GM12892 (cell line): Measurements from ENCODE around the gene PRIMA1.

Experiments
- DNase-seq: peaks from one replicate; pipeline ENCODE4 v3.0.0; 2011; ENCODE audit not compliant: insufficient read length
- FAIRE-seq: peaks from 2 replicates; lab custom pipeline; 2011; peaks lifted over from hg19 to GRCh38; lab: Jason Lieb, UNC
- POLR2A ChIP-seq: IDR thresholded peaks from 2 replicates; pipeline ENCODE4 v1.6.1; 2011; ENCODE audit warnings: low read depth, low read length, control low read depth
- POLR2AphosphoS5 ChIP-seq: IDR thresholded peaks from 2 replicates; pipeline ENCODE4 v1.6.1; 2011; ENCODE audit warnings: low read depth, low read length, control low read depth
- TAF1 ChIP-seq: IDR thresholded peaks from 2 replicates; pipeline ENCODE4 v1.6.1; 2011; ENCODE audit warnings: low read depth, mild to moderate bottlenecking, control low read depth, low read length, borderline replicate concordance

PRIMA1 gene

DNA sequence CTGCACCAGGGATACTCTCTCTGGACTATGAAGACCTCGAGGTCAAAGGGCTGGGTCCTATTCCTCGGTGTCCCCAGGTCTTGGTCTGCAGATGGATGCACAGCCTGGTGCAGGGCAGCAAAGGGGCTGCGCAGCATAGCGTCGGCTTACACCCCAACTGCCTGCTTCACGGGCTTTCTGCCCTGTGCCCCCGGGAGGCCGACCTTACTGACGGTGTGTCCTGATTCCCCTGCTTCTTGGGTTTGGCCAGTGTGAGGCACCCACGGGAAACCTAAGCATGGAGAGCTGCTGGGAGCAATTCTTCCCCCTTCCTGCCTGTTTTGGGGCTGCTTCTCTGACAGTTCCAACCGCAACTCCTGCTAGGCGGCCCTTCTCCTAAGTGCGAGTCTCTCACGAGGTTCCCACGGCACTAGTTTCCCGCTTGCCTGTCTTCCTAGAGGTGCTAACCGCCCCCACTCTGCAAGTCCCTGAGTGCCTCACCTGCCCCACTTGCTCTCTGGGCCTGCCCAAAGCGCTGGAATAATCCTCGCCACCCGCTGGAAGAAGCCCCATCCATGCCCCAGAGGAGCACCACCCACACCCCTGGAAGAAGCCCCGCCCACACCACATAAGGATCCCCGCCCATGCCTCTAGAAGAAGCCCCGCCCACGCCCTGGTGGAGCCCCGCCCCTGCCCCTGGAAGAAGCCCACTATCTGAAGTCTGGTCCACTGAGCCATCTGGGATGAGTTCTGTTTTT lies 54.0 kb downstream of the PRIMA1 start:
- FAIRE-seq (no peak), DNase-seq (no peak)
- TF ChIP-seq POLR2A (no peak), TAF1 (no peak), POLR2AphosphoS5 (no peak)

DNA sequence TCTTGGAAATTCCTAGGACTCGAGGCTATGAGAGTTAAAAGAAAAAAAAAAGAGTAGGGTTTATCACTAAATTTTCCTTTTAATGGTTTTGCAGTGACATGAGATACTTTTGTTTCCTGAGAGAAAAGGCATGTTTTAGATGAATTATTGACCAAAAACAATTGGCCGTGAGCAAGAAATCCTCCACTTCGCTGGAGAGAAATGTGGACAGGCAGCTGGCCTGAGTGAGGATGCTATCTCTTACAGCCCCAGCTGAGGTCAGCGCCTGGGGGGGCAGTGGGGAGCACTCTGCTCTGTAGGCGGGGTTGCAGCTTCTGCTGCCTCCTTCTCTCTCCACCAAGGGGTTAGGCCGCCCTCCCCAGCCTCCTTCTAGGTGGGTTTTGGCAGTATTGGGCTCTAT lies 54.7 kb downstream of the PRIMA1 start:
- FAIRE-seq (no peak), DNase-seq (no peak)
- TF ChIP-seq POLR2AphosphoS5 (no peak), POLR2A (no peak), TAF1 (no peak)

DNA sequence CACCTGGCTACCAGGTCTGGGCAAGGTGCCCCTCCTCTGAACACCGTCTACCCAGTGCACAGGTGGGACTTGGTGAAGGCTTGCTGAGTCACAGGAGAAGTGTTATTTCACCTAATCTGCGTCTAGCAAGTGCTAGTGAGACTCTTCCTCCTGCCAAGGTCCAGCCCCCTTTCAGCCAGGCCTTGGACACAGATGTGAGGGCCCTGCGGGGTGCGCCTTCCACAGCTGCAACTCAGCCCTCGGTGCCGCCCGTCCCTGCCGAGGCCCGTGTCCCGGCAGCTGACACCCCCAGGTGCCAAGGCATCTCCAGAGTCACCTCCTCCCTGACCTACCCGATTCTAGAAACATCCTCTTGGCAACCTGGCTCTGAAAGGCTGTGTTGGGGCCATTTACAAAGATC lies 55.1 kb downstream of the PRIMA1 start:
- no peak for DNase-seq
- FAIRE-seq: no peak
- TF ChIP-seq TAF1: no peak
- no peak for TF ChIP-seq POLR2AphosphoS5
- TF ChIP-seq POLR2A: no peak

DNA sequence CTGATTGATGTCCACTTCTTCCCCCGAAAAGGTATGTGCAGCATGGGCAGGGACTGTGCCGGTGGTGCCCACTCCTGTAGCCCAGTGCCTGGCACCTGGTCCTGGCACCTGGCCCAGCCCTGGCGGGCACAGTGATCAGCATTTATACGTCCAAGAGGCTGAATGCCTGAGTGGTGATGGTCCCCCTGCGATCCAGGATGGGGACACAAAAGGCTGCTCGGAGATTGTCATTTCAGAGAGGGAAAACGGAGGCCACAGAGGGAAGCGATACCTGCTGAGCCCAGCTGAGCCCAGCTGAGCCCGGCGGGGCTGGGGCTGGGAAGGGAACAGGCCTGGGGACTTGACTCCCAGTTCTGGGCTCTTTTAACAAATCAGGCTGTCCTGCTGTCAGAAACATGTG lies 55.8 kb downstream of the PRIMA1 start:
- no peak for TF ChIP-seq POLR2A
- no peak for TF ChIP-seq TAF1
- TF ChIP-seq POLR2AphosphoS5: no peak
- FAIRE-seq (no peak), DNase-seq (no peak)

DNA sequence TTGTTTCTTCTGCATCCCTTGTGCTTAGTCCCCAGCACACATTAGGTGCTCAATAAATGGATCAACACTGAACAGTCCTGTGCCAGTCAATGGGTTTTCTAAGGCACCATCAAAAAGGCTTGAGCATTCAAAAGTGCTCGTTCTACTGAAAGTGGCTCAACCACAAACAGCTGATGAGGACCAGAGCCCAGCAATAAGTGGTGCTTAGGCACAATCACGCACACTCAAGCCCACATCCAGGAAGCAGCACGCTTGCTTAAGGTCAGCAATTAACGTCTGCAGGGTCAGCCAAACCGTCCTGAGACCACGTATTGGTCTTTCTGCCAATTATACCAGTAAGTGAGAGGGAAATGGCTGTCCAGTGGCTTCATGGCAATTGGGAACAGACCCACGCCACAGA lies 56.5 kb downstream of the PRIMA1 start:
- TF ChIP-seq TAF1: no peak
- no peak for TF ChIP-seq POLR2AphosphoS5
- TF ChIP-seq POLR2A: no peak
- FAIRE-seq: no peak
- no peak for DNase-seq

DNA sequence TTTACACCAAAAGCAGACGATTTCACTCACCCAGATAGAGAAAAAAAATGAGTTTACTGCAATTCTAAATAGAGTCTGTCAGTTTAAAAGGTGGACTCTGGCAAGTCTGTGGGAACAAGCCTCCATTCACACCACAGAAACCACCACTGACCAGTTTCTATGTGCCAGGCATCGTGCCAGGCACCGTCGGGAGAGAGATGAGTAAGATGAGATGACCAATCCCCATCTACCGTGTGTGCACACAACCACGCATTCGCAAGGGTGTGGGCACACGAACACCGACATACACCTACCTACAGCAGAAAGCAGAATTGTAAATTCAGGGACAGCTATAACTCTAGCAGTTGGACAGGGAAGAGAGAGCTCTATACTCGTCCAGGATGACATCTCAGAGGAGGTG lies 58.3 kb downstream of the PRIMA1 start:
- FAIRE-seq: no peak
- no peak for DNase-seq
- TF ChIP-seq TAF1 (no peak), POLR2AphosphoS5 (no peak), POLR2A (no peak)

DNA sequence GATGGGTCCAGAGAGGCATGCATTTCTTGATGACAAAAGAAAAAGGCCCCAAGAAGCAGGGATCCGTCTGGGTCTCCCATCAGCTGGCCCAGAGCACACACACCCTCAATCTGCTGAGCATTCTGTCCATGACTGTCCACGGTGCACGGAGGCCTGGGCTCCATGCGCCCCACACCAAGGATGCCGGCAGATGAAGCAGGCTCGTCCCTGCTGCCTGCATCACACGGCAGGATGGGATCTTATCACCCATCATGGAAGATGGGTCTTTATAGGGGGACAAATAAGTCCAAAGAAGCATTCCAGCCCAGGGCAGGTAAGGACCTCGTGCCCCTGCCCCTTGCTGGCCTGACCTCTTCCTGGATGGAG lies 59.7 kb downstream of the PRIMA1 start:
- no peak for DNase-seq
- FAIRE-seq: no peak
- TF ChIP-seq TAF1 (no peak), POLR2A (no peak), POLR2AphosphoS5 (no peak)

DNA sequence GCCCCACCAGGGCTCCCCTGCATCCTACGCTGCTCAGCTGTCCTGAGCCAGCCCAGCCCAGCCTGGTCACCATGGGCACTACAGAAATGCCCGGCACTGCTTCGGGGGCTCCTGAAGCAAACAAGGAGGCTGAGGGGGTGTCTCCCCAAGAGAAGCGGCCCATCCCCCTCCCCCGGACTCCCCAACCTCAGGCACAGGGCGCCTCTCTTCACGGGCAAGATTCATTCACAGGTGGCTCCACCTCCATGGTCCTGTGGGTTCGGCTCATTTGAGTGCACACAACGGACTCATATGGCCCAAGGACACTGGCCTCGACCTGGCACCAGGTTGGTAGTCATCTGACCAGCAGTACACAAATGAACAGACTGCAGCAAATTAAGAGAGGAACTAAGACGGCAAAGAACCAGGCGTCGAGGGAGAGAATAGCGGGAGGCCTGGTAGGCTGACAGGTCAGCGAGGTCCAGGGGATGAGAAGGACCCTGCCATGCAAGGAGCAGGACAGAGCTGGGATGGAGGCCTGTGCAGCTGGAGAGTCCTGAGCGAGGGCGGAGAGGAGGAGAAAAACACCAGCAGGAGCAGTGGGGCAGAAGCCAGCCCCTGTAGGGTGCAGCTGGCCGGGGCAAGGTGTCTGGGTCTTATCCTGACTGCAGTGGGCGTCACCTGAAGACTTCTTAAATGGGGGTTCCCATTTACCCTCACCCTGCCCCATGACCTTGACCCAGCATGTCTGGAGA lies 60.2 kb downstream of the PRIMA1 start:
- no peak for DNase-seq
- no peak for TF ChIP-seq POLR2A
- FAIRE-seq: no peak

DNA sequence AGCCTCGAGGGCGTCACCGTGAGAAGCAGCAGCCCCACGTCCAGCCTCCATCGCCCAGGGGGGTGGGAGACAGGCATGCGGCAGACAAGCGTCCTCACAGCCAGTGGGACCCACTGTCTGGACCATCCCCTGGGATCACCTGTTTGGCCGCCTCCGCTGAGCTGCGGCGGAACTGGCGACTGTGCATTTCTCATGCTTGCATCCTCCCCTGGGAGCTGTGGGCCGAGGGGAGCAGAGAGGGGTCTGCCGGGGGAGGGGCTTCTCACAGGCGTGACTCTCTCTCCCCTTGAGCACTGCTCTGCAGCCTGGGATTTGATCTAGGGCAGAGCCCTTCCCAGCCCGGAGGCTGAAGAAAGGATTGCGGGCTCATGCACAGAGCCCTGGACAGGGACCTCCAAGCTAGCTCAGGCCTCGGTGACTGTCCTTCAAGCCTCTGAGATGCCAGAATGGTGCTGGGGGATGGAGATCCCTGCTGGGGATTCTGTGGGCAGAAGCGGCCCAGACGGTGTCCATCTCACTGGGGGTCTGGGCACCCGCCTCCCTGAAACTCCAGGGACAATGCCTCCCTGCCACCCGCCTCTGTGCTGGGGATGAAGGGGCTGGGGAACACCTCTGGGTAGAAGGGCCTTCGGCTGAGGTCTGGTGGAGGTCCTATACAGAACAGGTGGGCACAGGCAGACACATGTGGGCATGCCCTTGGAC lies 61.1 kb downstream of the PRIMA1 start:
- FAIRE-seq (no peak), DNase-seq (no peak)
- TF ChIP-seq TAF1: no peak
- TF ChIP-seq POLR2AphosphoS5: no peak
- no peak for TF ChIP-seq POLR2A

DNA sequence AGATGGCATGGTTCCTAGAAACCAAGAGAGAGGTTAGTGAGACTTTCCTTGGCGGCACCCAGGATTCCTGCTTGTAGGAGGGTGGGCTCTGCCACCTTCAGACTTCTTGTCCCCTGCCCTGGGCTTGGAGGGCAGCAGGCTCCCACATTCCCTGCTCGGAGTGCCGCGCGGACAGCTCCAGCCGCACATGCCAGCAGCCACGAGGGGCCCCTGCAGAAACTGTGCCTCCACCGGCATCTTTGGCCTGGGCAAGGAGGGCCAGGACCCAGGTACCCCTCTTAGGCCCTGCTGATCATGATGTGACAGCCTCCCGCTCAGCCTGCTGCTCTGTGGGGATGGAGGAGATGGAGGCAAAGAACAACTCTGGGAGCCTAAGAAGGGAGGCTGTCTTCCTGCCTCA lies 62.3 kb downstream of the PRIMA1 start:
- TF ChIP-seq TAF1 (no peak), POLR2A (no peak), POLR2AphosphoS5 (no peak)
- DNase-seq: no peak
- no peak for FAIRE-seq

DNA sequence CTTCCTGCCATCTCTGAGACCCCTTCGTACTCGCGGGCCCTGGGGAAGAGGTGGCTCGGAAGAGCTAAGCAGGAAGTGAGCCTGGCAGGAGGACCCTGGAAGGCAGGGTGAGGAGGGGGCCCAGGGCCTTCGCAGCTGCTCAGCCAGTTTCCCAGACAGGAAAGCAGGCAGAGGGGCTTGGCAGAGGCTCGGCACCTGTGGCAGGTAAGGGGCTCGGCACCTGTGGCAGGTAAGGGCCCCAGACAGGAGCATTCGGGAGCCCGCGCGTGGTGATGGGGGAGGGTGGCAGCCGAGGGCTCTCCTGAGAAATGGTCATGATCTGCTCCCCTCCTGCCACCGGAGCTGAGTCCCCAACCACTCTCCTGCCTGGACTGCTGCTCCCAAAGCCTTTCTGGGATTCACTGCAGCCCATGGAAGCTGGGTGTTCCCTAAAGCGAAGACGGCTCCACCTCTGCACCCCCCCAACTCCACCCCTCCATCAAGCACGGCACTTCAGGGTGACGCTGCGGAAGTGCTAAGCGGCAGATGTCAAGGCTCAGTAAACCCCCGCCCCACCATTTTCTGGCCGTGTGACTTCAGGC lies 63.2 kb downstream of the PRIMA1 start:
- DNase-seq (no peak), FAIRE-seq (no peak)
- TF ChIP-seq TAF1: no peak
- no peak for TF ChIP-seq POLR2AphosphoS5
- no peak for TF ChIP-seq POLR2A
